Measurements from ENCODE around the gene TRIM71.
"Not testable (repeated sequence)": the region's sequence is repeated elsewhere in the genome, so short reads cannot be mapped to it uniquely, and the experiment has no call there.

TRIM71 gene

DNA sequence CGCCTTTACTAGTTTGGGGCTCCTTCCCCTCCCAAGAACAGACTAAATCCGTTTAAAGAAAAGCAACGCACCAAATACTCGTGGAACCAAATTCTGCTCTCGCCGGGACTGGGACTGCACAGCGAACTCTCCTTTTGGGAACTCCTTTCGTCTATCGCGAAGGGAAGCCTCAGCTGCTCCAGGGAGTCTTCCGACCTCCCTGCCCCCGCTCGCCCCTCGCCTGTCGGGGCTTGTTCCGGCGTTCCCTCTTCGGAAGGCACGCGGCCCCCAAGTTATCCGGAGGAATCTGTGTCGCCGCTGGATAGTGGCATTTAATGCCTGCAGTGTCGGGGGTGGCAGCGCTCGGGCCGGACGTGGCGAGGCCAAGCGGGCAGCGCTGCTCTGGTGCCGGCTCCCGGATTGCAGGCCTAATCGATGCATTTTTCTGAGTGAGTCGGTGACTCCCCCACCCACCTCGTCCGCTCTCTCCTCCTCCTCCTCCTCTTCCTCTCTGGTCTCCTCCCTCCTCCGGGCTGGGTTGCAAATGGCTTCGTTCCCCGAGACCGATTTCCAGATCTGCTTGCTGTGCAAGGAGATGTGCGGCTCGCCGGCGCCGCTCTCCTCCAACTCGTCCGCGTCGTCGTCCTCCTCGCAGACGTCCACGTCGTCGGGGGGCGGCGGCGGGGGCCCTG lies at the start of gene TRIM71:
Gene TRIM71 (plus strand): TSS at position 440 of the 671 bp plus-strand sequence. CDS start 84 bp downstream, at position 524.
- peak; percentile 9 for DNase-seq

DNA sequence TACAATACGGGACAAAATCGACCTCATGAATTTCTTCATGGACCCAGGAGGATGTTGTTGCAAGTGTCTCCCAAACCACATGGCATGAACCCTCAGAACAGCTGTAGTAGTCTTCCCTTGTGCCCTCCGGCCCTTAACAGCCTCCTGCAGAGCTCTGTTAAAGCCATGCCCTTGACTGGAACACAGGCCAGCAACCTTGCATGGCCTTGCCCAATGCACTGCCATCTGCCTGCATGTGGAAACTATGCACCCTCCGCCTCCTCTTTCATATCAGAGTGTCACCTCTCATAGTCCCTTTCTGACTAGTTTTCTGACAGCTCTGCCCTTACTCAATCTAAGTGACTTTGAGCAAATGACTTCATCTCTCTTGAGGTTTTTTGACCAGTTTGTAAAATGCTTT lies 39.4 kb upstream of the TRIM71 start:
- DNase-seq: peak; percentile 6

DNA sequence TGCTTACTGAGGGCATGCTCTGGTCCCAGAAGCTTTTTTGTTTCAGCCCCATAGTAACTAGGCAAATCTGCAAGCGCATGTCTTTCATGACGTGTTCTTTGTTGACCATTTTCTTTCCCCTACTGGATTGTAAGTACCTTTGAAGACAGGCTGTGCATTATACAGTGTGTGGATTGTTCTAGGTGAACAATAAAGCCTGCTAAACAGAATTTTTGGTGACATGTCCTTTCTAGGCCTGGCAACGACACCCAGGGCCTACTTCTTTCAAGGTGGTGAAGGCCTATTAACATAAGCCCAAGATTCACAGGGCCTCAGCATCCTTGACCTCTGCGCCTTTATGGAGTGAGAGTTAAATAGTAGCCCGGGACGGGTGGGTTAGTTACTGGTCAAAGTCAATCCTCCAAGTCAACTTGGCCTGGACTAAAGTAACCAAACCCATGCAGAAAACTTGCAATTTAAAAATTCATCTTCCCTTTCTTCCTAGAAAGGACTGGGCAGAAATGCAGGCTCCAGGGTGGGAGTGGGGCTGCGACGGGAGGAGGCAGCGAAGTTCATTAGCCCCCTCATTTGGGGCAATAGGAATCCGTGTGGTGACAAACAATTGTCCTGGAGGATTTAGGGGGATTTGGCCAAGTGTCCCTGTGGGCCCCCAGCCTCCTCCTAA lies 37.6 kb upstream of the TRIM71 start:
- DNase-seq: no peak

DNA sequence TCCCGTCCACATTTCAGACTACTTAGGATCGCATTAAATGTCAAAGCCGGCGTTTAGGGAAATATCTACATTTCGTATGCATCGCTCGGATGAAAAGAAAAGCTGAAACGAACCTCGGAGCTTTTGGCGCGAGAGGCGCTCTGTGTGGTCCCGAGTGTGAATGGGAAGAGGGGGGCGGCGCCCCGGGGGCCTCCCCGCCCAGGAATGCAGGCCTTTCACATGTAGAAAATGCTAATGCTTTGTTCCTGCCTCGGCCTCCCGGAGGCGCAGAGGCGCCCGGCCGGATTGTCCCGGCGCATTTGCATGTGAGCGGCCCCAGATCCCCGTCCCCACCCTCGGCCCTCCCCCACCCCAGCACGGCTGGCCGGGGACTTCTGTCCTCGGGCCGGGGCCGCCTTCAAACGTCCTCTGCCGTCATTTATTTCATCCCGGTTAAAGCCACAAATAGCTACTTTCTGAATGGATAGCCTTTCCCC lies 37.0 kb upstream of the TRIM71 start:
- DNase-seq: peak; percentile 33

DNA sequence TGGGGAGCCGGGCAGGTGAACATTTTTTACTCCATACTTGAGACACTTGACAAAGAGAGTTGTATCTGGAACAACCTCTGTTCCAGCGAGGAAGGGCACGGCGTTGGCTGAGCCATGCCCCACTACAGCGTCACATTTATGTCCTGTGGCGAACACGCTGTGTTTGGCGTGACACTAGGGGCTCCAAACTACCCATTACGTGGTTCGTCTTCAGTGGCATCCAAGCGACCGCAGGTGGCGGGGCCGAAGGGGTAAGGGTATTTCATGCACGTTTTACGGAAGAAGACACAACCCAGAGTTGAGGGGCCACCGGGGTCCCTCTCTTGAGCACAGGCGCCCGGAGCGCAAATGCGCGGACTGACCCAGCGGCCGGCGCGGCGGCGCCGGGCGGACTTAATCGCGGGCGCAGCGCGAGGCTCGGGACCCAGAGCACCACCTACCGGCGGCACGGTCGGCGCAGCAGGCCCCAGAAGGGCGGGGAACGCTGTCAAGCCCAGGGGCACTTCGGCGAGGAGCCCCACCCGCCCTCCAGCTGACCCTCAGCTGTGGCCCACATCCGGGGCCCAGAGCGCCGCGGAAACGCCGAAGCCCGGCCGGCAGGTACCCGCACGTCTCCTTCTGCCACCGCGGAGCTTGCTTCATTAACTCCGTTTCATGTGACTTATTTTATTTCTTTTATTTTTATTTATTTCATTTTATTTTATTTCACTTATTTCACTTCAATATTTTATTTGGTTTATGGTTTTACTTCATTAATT lies 36.4 kb upstream of the TRIM71 start:
- peak; percentile 86 for DNase-seq

DNA sequence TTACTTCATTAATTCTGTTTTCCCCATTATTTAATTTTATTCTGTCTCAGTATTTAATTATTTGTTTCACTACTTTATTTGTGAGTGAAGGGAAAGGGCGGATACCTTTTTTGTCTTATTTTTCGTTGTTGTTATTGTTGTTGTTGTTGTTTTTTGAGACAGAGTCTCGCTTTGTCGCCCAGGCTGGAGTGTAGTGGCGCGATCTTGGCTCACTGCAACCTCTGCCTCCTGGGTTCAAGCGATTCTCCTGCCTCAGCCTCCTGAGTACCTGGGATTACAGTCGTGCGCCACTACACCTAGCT lies 35.9 kb upstream of the TRIM71 start:
- not testable (repeated sequence) for DNase-seq

DNA sequence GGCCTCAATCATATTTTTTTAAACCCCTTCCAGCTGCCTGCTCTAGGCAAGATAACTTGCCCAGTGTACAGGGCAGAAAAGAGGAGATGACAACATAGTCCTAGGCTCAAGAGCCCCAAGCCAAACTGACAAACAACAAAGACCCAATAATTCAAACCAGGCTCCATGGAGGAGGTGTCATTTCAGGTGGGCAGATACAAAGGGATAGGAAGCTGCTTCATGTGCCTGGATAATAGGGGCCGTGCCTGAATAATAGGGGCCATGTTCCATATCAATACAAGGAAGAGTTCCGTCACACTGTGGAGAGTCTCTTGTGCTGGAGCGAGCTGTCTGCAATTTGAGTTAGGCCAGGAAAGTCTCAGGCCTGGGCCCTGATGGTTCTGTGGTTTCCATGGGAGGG lies 35.4 kb upstream of the TRIM71 start:
- no peak for DNase-seq

DNA sequence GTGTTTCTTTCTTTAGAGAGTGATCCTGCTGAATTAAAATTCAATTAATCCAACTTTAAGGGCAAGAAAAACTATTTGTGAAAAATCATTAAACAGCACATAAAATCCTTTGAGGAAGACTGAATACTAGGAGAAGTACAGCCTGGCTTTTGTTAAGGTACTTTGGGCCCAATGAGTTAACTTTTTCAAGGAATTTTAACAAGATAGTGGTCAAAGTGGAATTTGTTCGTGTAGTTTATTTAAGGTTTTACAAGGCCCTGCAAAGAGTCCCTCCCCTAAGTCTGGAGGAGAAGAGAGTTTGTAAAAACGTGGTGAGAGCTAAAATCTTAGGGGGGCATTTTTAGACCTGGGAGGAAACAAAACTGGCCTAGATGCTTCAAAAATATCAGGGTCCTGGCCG lies 26.0 kb upstream of the TRIM71 start:
- no peak for DNase-seq

DNA sequence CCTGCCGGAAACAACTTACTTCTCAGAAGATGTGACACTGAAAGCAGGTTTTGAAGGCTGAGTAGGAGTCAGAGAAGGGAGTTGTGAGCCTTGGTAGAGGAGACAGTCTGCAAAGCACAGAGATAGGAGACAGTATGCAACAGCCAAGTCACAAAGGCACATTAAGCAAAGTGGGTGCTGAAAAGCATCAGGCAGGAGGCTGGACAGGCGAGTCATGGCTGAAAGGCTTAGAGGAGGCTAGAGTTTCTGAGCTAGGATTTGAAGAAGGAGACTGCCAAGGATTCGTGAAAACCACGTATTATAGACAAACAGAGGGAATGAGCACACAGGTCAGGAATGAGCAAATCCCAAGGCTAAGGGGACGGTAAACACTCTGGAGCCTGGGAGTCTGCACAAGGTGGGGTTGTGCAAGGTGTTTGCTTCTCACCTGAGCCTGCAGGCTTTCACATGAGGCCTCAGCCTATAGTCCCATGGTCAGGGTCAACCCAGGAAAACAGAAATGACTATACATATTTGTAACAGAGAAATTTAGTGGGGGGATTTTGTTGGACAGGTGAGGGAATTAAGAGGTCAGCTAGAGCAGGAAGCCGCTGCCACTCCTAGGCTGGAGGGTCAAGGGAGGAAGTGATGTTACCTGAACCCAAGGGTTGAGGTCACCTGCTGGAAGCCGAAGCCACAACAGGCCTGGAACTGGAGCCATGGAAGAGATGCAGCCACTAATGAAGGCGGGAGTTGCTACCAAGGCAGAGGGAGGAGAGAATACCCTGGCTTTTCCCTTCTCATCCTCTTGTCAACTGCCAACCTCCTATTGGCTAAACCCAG lies 23.1 kb upstream of the TRIM71 start:
- DNase-seq: no peak

DNA sequence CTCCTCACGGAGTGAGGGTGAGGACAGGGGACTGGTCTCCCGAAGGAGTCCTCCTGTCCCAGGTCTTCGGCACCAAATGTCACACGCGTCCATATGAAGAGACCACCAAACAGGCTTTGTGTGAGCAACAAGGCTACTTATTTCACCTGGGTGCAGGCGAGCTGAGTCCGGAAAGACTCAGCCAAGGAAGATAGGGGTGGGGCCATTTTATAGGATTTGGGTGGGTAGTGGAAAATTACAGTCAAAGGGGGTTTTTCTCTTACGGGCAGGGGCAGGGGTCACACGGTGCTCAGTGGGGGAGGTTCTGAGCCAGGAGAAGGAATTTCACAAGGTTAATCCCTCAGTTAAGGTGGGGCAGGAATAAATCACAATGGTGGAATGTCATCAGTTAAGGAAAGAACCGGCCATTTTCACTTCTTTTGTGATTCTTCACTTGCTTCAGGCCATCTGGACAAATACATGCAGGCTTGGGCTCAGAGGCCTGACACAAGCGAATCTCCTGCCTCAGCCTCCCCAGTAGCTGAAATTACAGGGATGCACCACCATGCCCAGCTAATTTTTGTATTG lies 21.3 kb upstream of the TRIM71 start:
- DNase-seq: not testable (repeated sequence)

DNA sequence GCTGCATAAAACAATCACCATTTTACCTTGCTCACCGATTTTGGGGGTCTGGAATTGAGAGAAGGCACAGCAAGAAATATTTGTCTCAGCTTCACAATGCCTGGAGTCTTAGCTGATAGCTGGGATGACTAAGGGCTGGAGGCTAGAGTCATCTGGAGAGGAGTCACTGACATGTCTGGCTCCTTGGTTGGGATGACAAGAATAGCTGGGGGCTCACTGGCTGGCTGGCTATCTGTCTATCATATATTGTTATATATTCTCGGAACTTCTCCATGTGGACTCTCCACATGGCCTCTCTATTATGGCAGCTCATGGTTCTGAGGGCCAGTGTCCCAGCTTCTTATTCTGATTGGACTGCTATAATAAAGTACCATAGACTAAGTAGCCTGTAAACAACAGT lies 20.0 kb upstream of the TRIM71 start:
- DNase-seq: no peak

DNA sequence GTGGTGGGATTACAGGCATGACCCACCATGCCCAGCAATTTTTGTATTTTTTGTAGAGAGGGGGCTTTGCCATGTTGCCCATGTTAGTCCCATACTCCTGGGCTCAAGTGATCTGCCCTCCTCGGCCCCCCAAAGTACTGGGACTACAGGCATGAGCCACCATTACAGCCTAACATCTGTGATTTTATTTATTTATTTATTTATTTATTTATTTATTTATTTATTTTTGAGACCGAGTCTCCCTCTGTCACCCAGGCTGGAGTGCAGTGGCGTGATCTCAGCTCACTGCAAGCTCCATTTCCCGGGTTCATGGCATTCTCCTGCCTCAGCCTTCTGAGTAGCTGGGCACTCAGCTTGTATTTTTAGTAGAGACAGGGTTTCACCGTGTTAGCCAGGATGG lies 16.4 kb upstream of the TRIM71 start:
- DNase-seq: not testable (repeated sequence)

DNA sequence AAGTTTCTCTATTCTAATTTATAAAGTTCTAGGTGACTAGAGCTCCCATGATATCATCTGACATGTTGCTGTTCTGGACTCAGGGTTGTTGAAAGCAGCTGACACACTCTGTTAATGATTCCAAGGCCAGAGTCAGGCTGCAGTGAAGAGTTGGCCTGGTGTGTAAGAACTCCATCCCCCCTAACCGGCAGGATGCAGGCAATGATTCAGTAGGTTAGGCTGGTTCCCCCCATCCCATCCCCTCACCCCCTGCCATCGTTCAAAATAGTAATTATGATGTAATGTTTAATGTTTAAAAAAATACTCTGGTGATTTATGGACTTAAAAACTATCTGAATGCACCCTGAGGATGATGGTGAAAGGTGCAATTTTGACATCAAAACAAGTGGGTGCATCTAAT lies 4.6 kb upstream of the TRIM71 start:
- DNase-seq: peak; percentile 6

DNA sequence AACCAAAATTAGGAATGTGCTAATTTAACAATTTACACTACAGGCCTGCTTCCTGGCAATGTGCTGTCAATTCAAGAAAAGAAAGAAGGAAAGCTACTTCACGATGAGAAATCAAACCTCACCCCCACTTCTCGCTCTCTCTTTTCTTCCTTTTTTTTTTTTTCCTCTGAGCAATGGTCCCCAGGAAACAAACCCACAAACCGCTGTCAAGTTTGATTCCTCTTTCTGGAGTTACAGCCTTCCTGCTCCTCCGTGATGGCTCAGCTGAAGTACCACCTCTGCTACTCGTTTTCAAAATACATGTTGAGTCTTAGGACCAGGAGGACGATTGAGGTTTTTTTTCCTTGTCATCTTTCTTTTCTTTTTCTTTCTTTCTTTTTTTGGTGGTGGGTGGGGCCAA lies 3.4 kb upstream of the TRIM71 start:
- peak; percentile 69 for DNase-seq

DNA sequence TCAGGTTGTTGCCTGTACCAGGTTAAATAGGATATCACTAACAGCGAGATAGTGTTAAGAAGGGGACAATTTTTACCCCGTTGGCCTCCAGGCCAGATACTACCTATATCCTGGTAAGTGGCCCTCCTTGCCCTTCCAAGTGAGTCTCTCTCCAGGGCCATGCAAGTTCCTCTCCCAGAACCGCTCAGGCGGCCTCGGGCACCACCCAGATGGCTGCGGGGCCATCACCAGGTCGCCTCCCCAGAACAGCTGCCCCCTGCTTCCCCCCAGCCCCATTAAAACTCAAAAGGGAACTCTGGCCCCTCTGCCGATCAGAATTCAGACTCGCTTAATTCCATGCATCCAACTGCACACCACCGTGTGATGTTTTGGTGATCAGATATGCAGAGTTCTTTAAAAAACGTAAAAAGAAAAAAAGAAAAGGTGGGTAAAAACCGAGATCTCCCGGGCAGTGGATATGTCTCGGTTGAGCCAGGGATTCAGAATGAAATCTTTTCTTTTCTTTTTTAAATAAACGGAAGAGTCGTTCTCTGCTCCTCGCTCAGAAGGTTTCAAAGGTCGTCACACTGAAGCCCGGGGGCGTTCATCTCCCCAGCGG lies 1.9 kb upstream of the TRIM71 start:
- DNase-seq: peak; percentile 5

DNA sequence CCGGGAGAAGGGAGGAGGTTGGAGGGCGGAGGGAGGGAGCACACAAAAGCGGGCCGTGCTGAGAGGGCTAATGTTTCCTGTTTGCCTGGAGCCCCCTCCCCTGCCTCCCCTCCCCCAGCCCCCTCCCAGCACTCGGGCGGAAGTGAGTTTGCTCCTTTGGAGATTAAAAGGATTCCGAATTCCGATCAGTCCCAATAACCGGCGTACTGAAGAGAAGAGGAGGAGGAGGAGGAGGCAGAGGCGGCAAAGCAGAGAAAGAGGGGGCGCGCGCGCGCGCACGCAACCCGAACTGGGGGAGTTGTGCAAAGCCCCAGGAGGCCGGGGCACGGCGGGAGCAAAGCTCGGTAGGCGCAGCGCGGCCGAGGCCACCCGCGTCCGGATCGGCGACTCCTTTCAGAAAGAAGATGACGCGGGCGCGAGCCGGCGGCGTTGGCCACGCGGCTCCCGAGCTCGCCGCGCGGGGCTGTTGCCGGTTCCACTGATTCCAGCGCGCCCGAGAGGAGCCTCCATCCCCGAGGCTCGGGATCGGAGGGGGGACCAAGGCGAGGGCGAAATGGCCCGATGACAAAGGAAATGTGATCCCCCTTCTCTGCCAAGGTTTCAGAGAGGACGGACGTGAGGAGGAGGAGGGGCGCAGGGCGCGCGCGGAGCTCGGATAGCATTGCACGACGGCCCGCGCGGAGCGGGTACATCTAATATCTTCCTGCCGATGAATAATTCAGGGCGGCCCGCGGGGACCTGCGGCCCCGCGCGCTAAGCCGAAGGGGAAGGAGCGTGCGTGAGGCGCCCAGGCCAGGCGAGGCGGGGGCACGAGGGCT lies 1.1 kb upstream of the TRIM71 start:
- peak; percentile 24 for DNase-seq

DNA sequence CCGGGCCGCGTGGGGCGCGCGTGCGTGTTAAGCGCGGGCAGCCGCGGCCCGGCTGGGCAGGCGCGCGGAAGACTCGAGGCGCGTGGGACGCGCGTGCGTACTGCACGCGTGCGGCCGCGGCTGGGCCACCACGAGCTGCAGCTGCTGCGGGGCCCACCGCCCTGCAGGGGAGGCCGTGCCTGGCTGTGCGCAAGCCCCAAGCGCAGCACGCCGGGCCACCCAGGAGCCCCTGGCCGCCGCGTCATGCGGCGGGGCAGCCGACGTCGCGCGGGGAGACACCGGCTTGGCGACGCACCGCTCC lies 590 bp upstream of the TRIM71 start:
- DNase-seq: no peak

DNA sequence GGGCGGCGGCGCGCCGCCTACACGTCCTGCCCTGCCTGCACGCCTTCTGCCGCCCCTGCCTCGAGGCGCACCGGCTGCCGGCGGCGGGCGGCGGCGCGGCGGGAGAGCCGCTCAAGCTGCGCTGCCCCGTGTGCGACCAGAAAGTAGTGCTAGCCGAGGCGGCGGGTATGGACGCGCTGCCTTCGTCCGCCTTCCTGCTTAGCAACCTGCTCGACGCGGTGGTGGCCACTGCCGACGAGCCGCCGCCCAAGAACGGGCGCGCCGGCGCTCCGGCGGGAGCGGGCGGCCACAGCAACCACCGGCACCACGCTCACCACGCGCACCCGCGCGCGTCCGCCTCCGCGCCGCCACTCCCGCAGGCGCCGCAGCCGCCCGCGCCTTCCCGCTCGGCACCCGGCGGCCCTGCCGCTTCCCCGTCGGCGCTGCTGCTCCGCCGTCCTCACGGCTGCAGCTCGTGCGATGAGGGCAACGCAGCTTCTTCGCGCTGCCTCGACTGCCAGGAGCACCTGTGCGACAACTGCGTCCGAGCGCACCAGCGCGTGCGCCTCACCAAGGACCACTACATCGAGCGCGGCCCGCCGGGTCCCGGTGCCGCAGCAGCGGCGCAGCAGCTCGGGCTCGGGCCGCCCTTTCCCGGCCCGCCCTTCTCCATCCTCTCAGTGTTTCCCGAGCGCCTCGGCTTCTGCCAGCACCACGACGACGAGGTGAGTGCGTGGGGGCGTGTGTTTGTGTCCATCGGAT lies 602 bp downstream of the TRIM71 start:
- peak; percentile 23 for DNase-seq

DNA sequence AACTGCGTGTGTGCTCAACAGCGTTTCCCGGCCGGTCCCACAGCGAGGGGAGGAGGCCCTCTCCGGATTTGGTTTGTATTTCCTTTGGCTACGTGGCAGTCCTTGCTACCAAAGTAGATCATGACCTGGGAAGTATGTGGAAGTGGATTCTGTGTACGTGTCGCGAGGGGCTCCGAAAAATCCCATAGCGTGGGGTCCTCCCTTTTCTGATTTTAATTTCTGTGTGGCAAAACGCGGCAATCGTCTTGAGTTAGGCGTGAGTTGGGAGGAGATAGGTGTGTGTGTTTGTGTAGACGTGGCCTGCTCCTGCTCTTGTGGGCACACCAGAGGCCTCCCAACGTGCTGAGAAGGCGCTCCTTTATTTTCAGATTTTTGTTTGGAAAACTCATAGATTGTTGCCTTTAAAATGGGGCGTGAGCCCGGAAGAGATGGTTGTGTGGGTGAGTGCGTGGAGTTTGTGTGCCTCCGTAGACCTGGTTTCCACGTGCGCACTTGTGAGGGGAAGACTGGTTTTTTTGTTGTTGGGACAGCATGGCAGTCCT lies 1.2 kb downstream of the TRIM71 start:
- DNase-seq: no peak

DNA sequence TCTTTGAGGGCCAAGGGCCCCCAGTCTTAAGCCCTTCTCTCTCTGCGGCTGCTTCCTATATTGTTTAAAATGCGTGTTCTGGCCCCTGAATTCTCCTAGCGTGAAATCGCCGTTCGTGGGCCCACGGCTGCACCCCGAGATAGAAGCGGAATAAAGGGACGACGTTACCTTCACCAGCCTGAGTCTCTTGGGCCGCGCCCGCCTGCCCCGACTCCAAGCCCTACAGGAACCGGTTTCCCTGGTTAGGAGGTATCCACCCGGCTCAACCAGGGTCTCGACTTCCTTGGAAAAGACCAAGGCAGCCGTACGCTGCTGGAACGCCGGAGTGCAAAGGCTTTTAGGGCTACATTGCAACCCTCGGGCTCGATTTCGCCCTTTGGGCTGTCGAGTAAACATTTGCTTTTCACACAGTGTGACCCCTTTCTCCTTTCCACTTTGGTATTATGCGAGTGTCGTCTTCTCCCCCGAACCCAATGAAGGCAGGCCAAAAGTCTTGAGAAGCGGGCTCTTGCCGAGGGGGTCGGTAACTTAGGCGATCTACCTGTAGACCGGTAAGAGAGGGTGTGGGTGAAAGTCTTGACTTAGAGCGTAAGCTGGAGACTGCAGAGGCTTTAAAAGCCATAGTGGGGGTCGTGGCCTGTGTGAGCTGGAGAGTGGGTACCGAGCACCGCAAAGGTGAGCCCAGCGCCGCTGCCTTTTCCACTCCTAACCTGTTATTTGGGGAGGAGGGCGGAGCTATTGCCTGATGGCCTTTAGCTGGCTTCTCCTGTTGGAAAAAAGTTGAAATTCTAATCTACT lies 2.0 kb downstream of the TRIM71 start:
- DNase-seq: no peak
